HG03432 (cell line): Measurements from ENCODE around the gene PRRG2.
"Not testable (repeated sequence)": the region's sequence is repeated elsewhere in the genome, so short reads cannot be mapped to it uniquely, and the experiment has no call there.

Source experiments
- ATAC-seq: cut with Tn5 transposase; IDR thresholded peaks from one replicate; pipeline ENCODE4 v1.9.1; 2021; ENCODE audit warnings: mild to moderate bottlenecking, moderate library complexity; ENCODE audit not compliant: unreplicated experiment

Gene PRRG2

DNA sequence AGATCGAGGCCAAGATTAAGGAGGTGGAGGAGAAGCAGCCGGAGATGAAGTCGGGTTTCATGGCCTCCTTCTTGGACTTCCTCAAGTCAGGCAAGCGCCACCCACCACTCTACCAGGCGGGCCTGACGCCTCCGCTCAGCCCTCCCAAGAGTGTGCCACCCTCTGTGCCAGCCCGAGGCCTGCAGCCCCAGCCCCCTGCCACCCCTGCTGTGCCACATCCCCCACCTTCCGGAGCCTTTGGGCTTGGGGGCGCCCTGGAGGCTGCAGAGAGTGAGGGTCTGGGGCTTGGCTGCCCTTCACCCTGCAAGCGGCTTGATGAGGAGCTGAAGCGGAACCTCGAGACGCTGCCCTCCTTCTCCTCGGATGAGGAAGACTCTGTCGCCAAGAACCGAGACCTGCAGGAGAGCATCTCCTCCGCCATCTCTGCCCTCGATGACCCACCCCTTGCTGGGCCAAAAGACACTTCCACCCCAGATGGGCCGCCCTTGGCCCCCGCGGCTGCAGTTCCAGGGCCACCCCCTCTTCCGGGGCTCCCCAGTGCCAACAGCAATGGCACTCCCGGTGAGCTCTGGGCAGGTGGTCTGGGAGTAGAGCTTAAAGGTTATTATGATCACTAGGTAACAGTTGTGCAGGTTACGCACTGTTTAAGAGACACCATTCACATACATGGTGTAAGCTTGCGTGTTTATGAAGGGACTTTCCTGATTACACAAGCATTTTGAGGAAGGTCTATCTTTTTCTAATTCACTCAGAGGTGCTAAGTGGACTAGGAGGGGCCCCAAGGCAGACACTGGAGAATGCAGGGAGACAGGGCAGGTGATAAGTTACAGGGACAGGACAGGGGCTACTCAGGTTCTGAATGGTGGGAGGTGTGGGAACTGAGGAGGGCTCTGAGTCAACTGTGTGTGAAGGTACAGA is 18.5 kb downstream of the PRRG2 start:
- ATAC-seq, result no peak

DNA sequence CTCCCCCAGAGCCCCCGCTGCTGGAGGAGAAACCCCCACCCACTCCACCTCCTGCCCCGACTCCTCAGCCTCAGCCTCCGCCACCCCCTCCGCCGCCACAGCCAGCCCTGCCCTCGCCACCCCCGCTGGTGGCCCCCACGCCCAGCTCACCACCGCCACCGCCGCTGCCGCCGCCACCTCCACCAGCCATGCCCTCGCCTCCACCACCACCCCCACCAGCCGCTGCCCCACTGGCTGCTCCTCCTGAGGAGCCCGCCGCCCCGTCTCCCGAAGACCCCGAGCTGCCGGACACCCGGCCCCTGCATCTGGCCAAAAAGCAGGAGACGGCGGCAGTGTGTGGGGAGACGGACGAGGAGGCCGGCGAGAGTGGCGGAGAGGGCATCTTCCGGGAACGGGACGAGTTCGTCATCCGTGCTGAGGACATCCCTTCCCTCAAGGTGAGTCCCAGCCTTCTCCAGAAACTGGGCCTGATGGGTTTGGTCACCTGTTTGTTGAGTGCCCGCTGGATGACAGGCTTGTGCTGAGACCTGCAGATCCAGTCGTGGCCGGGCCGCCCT is 20.4 kb downstream of the PRRG2 start:
- ATAC-seq, result no peak

DNA sequence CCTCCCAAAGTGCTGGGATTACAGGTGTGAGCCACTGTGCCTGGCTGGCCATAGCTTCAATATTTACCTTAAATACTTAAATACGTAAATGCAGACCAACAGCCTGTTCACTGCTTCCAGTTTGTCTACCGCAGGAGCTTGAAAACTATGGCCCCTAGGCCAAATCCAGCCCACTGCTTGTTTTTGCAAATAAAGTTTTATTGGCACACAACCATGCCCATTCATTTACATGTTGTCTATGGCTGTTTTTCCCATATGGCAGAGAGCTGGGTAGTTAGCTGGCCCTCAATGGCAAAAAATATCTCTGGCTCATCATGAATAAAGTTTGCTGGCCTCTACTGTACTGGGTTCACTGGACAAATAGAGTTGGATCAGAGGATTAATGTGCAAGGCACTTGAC is 21.7 kb downstream of the PRRG2 start:
- ATAC-seq, result no peak

DNA sequence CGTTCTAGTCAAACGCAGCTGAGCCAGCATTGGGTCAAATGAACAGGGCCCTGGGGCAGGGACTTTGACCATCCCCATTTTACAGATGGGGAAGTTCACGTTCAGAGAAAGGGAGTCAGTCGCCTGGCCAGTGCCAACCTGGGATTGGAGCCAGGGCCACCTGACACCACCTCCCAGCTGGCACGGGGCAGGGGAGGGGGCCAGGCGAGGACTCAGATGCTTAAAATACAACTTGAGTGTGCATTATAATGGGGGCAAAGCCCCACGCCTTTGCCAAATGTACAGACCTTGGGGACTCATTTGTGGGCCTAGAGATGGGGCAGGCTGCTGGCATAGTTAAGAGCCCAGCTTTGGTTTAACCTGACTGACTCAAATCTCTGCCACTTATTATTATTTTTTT is 24.5 kb downstream of the PRRG2 start:
- ATAC-seq, result no peak

DNA sequence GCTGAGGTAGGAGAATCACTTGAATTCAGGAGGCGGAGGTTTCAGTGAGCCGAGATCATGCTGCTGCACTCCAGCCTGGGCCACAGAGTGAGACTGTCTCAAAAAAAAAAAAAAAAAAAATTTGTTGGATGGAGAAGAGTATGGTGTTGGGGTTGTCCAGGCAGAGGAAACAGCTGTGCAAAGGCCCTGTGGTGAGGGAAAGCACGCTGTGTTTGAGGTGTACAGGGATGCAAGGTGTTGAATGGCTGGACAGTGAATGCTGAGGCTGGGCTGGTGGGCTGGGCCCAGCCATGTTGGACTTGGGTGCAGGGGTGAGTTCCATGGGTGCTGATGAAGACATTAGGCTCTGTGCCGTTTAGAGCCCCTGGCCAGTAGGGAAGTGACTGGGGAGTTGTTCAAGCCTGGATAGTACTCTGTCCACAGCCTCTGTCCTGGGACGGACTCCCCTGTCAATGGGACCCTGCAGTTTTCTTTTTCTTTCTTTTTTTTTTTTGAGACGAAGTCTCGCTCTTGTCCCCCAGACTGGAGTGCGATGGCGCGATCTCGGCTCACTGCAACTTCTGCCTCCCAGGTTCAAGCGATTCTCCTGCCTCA is 28.5 kb downstream of the PRRG2 start:
- no peak for ATAC-seq

DNA sequence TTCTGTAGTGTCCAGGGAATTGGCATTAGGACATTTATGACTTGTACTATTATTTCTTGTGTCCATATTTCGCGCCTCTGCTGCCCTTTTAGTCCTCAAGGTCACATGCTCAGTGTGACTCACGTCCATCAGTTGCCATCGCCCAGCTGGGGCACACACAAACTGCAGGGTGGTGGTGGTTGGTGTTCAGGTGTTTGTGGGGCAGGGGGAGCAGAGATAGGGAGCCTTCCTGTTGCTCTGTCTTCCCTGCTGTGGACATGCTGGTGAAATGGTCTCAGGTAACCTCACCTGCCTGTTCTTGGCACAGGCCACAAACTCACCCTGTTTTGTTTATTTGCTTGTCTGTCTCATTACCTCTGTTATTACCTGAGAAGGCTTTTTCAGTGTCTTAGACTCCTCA is 32.3 kb downstream of the PRRG2 start:
- ATAC-seq, result no peak

DNA sequence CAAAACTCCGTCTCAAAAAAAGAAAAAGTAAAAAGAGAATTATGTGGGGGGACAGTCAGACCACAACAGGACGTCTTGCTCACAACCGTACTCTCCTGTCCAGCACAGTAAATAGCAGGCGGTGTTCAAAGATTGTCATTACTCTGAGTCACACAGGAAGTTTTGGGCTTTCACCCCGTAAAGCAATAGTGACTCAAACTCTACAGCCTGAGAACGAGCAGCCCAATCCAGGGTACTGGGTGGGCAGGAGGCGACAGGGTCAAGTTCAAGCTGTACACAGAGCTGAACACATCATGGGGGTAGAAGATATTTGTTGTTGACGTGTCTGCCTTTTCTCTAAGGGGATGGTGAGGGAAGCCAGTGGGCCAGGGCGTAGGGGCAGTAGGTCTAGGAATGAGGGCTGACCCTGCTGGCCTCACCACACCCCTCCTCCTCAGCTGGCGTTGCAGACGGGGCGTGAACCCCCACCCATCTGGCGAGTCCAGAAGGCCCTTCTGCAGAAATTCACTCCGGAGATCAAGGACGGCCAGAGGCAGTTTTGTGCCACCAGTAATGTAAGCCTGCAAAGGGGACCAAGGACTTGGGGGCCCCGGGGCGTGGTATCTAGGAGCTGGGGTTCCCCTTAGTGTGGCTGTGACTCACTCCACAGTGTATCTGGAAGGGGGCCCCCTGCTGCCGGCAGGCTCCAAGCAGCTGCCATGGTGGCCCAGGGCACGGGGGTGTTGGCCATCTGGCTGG is 33.1 kb downstream of the PRRG2 start:
- no peak for ATAC-seq

DNA sequence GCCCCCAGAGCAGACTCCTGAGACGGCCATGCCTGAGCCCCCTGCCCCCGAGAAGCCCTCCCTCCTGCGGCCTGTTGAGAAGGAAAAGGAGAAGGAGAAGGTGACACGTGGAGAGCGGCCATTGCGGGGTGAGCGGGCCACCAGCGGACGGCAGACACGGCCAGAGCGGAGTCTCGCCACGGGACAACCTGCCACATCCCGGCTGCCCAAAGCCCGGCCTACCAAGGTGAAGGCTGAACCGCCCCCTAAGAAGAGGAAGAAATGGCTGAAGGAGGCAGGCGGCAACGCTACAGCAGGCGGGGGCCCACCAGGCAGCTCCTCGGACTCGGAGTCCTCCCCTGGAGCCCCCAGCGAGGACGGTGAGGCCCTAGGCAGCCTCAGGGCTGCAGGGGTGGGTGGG is 34.7 kb downstream of the PRRG2 start:
- ATAC-seq, result no peak

DNA sequence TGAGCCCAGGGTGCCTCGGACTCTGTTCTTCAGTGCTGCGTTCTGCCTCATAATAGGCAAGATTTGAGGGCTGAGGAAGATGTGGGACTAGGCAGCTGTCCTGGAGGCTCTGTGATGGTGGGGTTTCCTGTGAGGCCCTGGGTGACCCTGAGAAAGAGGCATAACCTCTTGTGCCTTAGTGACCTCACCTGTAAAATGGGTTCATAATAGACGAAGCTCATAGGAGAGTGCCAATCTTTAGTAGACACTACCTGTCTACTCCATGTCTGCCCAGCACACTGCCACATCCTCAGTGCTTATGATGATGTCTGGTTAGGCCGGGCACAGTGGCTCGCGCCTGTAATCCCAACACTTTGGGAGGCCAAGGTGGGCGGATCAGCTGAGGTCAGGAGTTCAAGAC is 35.4 kb downstream of the PRRG2 start:
- no peak for ATAC-seq

DNA sequence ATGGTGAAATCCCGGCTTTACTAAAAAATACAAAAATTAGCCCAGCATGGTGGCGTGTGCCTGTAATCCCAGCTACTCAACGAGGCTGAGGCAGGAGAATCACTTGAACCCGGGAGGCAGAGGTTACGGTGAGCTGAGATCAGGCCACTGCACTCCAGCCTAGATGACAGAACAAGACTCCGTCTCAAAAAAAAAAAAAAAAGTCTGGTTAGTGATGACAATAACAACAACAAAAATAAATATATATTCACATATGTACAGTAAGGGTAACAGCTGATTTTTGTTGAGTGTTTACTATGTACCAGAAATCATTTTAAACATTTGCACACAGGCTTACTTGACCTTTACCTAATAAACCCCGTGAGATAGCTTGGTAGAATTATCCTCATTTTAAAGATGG is 35.8 kb downstream of the PRRG2 start:
- no peak for ATAC-seq

DNA sequence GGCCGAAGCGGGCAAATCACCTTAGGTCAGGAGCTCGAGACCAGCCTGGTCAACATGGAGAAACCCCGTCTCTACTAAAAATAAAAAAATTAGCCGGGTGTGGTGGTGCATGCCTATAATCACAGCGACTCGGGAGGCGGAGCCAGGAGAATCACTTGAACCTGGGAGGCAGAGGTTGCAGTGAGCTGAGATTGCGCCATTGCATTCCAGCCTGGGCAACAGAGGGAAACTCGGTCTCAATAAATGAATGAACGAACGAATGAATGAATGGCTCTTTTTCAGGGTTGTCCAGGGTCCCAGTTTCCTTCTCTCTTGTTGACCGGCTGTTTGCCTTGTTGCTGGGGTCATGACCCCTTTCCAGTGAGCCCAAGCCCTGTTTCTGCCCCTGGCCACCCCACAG is 36.7 kb downstream of the PRRG2 start:
- not testable (repeated sequence) for ATAC-seq

DNA sequence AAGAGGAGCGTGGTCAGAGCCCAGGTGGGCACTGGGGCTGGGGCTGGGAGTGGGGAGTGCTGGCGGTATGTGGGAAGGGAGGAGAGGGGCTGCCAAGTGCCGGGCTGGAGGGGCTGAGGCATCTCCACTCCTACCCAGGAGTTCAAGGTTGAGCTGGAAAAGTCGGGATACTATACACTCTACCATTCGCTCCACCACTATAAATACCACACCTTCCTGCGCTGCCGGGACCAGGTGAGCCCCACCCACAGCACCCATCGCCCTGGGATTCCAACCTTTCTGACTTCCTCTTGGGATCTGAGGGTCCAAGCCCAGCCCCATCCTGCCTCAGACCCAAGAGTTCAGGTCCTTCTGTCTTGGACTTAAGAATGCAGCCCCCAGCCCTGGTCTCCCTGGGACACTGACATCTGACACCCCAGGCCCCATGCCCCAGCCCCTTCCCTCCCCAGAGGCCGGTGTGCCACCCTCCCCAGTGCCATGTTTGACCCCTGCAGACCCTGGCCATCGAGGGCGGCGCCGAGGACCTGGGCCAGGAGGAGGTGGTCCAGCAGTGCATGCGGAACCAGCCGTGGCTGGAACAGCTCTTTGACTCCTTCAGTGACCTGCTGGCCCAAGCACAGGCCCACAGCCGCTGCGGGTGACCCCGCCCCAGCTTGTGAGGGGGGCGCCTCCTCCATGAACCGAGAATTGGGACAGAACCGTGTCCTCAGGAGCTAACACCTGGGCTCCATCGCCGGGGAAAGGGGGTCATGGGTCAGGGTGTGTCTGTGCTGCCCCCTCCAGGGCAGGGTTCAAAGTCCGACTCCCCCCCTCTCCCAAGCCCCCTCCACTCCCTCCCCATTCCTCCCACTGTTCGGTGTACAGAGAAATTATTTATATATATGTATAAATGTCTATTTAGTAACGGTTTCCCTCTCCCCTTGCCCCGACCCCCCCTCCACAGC is 44.1 kb downstream of the PRRG2 start:
- no peak for ATAC-seq

DNA sequence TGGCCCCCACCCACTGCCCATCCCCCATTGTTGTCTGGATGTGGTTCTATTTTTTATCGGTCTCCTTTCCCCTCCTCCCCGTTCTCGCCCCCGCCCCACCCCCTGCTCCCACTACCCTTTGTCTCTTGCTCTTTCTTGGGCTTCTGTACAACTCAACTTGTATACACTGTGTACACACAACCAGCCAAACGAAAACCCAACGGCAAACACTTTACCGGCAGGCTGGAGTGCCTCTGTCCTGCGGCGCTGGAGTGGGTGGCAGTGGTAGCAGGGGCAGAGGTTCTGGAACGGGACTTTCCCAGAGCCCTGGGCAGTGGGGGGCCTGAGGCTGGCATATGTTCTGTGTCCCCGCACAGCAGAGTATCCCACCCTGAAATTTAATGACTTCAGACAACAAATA is 45.1 kb downstream of the PRRG2 start:
- no peak for ATAC-seq

DNA sequence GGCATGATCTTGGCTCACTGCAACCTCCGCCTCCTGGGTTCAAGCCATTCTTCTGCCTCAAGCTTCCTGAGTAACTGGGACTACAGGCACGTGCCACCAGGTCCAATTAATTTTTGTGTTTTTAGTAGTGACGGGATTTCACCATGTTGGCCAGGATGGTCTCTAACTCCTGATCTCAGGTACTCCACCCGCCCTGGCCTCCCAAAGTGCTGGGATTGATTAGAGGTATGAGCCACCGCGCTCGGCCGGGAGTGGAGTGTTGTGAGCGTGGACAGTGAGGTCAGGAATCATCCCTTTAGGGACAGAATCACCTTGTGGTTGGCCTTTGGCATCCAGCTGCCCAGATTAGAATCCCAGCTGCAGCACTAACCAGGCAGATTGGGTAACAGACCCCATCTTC is 48.5 kb downstream of the PRRG2 start:
- no peak for ATAC-seq

DNA sequence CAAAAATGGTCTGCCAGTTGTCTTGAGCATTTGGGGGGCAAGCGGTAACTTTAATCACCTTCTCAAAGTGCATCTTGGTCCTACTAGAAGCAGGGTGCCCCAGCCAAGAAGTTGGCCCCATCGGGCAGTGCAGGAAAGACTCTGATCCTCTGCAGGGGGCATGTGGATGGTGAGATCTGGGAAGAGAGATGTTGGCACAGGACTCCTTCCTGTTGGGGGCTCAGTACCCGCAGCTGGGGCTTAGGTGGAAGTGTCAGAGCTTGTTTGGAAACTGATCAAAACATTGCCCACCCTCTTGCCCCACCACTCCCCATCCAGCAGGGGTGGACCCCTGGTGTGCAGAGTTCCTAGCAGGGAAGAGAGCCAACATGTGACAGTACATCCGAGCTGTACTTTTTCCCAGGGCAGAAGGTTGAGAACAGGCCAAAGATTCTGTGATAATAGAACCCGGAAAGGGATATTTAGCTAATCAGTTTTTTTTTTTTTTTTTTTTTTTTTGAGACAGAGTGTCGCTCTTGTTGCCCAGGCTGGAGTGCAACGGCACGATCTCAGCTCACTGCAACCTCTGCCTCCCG is 50.0 kb downstream of the PRRG2 start:
- ATAC-seq, result no peak

DNA sequence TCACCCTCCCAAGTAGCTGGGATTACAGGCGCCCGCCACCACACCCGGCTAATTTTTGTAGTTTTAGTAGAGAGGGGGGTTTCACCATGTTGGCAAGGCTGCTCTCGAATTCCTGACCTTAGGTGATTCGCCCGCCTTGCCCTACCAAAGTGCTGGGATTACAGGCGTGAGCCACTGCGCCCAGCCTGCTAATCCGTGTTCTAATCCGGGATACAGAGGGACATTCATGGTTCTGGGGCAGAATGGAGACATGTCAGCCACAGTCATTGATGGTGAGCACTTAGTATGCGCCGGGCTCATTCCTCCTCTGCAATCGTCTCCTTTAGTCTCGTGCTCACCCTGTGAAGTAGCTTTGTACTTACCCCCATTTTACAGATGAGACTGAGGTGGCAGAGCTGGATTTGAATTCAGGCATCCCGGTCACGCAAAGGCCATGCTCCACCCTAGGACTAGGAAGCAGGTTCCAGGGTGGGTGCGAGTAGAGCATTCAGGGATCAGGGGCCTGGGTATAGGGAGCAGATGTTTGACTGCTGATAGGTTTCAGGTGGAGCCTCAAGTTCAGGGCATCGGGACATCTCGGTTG is 50.6 kb downstream of the PRRG2 start:
- no peak for ATAC-seq

DNA sequence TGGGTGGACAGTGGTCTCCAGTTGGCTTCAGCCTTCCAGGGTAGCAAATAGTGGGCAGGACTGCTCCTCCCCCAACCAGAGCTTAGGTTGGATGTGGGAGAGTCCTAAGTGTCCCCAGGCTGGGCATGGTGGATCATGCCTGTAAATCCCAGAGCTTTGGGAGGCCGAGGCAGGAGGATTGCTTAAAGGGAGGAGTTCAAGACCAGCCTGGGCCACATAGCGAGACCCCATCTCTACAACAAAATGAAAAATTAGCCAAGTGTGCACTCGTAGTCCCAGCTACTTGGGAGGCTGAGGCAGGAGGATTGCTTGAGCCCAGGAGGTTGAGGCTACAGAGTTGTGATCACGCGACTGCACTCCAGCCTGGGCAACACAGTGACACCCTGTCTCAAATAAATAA is 51.5 kb downstream of the PRRG2 start:
- ATAC-seq, result no peak

DNA sequence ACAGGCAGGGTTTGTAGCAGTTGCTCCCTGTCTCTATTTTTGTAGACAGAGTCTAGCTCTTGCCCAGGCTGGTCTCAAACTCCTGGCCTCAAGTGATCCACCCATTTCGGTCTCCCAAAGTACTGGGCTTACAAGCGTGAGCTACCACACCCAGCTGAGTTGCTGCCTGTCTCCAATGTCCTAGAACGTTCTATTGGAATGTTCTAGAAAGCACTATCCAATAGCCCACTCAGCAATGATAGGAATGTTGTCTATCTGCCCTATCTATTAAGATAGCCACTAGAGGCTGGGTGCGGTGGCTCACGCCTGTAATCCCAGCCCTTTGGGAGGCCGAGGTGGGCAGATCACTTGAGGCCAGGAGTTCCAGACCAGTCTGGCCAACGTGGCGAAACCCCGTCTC is 52.2 kb downstream of the PRRG2 start:
- not testable (repeated sequence) for ATAC-seq

DNA sequence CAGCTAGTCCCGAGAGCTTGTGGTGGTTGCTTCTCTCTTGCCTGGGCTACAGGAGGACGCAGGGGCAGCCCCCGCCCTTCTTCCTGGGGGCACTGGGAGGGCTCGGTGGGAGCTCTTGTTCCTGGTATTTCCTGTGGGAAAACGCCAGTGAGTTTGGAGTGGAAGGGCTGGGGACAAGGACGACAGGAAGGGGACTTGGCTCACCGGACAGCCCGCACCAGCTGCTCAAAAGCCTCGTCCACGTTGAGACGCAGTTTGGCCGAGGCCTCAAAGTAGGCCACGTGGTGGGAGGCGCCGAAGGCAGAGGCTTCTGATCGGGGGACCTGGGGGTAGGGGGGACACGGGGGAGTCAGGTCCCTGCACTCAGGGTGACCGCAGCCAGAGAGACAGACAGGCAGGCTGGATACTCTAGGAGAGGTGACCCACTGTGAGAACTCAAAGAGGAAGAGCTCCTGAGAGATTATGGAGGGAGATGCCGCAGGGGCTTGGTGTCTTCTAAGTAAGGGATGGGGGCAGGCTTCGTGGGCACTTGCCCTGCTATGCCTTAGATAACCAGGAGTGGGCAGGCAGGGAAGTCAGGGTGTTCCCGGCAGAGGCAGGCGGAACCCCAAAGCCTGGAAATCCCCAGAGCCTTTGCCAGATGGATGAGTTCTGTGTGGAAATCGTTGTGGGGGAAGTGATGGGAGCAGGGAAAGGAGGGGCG is 54.6 kb downstream of the PRRG2 start:
- no peak for ATAC-seq
